HepG2 (cell line): ENCODE results near the gene ACSBG1. TPM values are rescaled to one million over a fixed set of nuclear protein-coding genes. Genes with fewer than 3 reads are reported as not detected.

Source experiments
- DR1 ChIP-seq: sonication (generic); formaldehyde crosslinking; IDR thresholded peaks from 2 replicates; pipeline ENCODE4 v1.8.0; 2021; ENCODE audit warnings: mild to moderate bottlenecking, missing genetic modification reagents, inconsistent platforms
- KLF12 ChIP-seq: sonication (generic); formaldehyde crosslinking; IDR thresholded peaks from 2 replicates; pipeline ENCODE4 v1.4.0; 2020; ENCODE audit warnings: missing genetic modification reagents, borderline replicate concordance
- MTA3 ChIP-seq: sonication (generic); formaldehyde crosslinking; IDR thresholded peaks from 2 replicates; pipeline ENCODE4 v1.4.0; 2020; ENCODE audit warnings: missing genetic modification reagents
- PAWR ChIP-seq: sonication (generic); formaldehyde crosslinking; IDR thresholded peaks from 2 replicates; pipeline ENCODE4 v1.4.0; 2020; ENCODE audit warnings: missing genetic modification reagents, mild to moderate bottlenecking, borderline replicate concordance
- POLR2G ChIP-seq: fragments of 200-400 bp; formaldehyde crosslinking; IDR thresholded peaks from 2 replicates; pipeline ENCODE4 v1.6.1; 2018; ENCODE audit warnings: mild to moderate bottlenecking, low read depth, low read length, moderate library complexity
- RARA ChIP-seq: IDR thresholded peaks from 2 replicates; pipeline ENCODE4 v1.6.1; 2016; ENCODE audit warnings: missing genetic modification reagents, missing compliant biosample characterization
- RFX3 ChIP-seq: IDR thresholded peaks from 2 replicates; pipeline ENCODE4 v1.6.1; 2016; ENCODE audit warnings: missing biosample characterization, missing genetic modification reagents
- SOX5 ChIP-seq: IDR thresholded peaks from 2 replicates; pipeline ENCODE4 v1.6.1; 2016; ENCODE audit warnings: borderline replicate concordance
- SYNCRIP ChIP-seq: fragments of 200-400 bp; formaldehyde crosslinking; IDR thresholded peaks from 2 replicates; pipeline ENCODE4 v1.6.1; 2018; ENCODE audit warnings: mild to moderate bottlenecking, low read depth, low read length; ENCODE audit not compliant: insufficient read depth
- YY1 ChIP-seq: IDR thresholded peaks from 2 replicates; pipeline ENCODE4 v1.6.1; 2011; ENCODE audit warnings: low read length, low read depth, moderate library complexity, mild to moderate bottlenecking; ENCODE audit not compliant: insufficient read depth, insufficient replicate concordance
- ZNF317 ChIP-seq: sonication (generic); formaldehyde crosslinking; IDR thresholded peaks from 2 replicates; pipeline ENCODE4 v1.5.0; 2020; ENCODE audit warnings: mild to moderate bottlenecking, missing genetic modification reagents
- ZNF350 ChIP-seq: sonication (generic); formaldehyde crosslinking; IDR thresholded peaks from 2 replicates; pipeline ENCODE4 v1.4.0; 2020; ENCODE audit warnings: mild to moderate bottlenecking, low read depth, missing genetic modification reagents, borderline replicate concordance
- ZNF432 ChIP-seq: sonication (generic); formaldehyde crosslinking; IDR thresholded peaks from 2 replicates; pipeline ENCODE4 v1.5.0; 2020; ENCODE audit warnings: missing genetic modification reagents, mild to moderate bottlenecking, borderline replicate concordance
- ZNF607 ChIP-seq: sonication (generic); formaldehyde crosslinking; IDR thresholded peaks from 2 replicates; pipeline ENCODE4 v1.5.1; 2020; ENCODE audit warnings: missing genetic modification reagents, mild to moderate bottlenecking, borderline replicate concordance
- ZNF691 ChIP-seq: sonication (generic); formaldehyde crosslinking; IDR thresholded peaks from 2 replicates; pipeline ENCODE4 v1.4.0; 2020; ENCODE audit warnings: missing genetic modification reagents, low read depth, mild to moderate bottlenecking, borderline replicate concordance
- ZNF749 ChIP-seq: sonication (generic); formaldehyde crosslinking; IDR thresholded peaks from 2 replicates; pipeline ENCODE4 v1.8.0; 2022; ENCODE audit warnings: mild to moderate bottlenecking, missing genetic modification reagents, moderate library complexity, borderline replicate concordance
- ZNF772 ChIP-seq: sonication (generic); formaldehyde crosslinking; IDR thresholded peaks from 2 replicates; pipeline ENCODE4 v1.5.0; 2020; ENCODE audit warnings: mild to moderate bottlenecking, missing genetic modification reagents
- ZNF780A ChIP-seq: sonication (generic); formaldehyde crosslinking; IDR thresholded peaks from 2 replicates; pipeline ENCODE4 v1.8.0; 2022; ENCODE audit warnings: mild to moderate bottlenecking, missing genetic modification reagents, moderate library complexity
- polyA plus RNA-seq, 8 experiments: library from polyadenylated mRNA; depleted of rRNA in 3 of 8; stranded (reverse) in 7 of 8; unstranded in 1 of 8; fragments of >200 nt; fragmentation: Illumina TruSeq in 4 of 8; extraction: Trizol in 4 of 8; gene quantifications; 2 replicates each; pipeline versions ENCODE4 v1.2.1 to v1.2.3, GENCODE V29; 2011 to 2016; ENCODE audit warnings: low read depth in 4 of 8, missing spikeins in 1 of 8, mixed read lengths in 1 of 8; ENCODE audit not compliant: insufficient read depth in 1 of 8
- total RNA-seq, 5 experiments: library from RNA; depleted of rRNA; stranded (reverse); fragments of >200 nt; fragmentation: Illumina TruSeq; extraction: Trizol; gene quantifications; 2 replicates each; pipeline ENCODE4 v1.2.3, GENCODE V29; 2016; ENCODE audit warnings: low read depth in 1 of 5
- TF ChIP-seq, protein P1 (sequence below): sonication (generic); formaldehyde crosslinking; IDR thresholded peaks from 2 replicates; pipeline ENCODE4 v1.9.0; 2021; ENCODE audit warnings: missing genetic modification reagents, mild to moderate bottlenecking, borderline replicate concordance
- TF ChIP-seq, protein P2 (sequence below): sonication (generic); formaldehyde crosslinking; IDR thresholded peaks from 2 replicates; pipeline ENCODE4 v1.4.0; 2020; ENCODE audit warnings: missing genetic modification reagents
- TF ChIP-seq, protein P3 (sequence below): IDR thresholded peaks from 2 replicates; pipeline ENCODE4 v1.4.0; 2020; ENCODE audit warnings: mild to moderate bottlenecking, missing genetic modification reagents

The ACSBG1 gene
- total and polyA plus RNA-seq, 2 of the 13 experiments (the other 11 are each of a cell fraction or from before 2014, with no cell fraction given), result 0.35 to 0.81 TPM

GRCh38 chr15:78149068-78149804, 85.1 kb downstream of the ACSBG1 start, which contains the start of gene IDH3A (continued):
- TF ChIP-seq, protein P1, sequence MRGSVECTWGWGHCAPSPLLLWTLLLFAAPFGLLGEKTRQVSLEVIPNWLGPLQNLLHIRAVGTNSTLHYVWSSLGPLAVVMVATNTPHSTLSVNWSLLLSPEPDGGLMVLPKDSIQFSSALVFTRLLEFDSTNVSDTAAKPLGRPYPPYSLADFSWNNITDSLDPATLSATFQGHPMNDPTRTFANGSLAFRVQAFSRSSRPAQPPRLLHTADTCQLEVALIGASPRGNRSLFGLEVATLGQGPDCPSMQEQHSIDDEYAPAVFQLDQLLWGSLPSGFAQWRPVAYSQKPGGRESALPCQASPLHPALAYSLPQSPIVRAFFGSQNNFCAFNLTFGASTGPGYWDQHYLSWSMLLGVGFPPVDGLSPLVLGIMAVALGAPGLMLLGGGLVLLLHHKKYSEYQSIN, result no peak
- TF ChIP-seq RFX3 (CRISPR knock-in tag), result no peak
- TF ChIP-seq, protein P2, sequence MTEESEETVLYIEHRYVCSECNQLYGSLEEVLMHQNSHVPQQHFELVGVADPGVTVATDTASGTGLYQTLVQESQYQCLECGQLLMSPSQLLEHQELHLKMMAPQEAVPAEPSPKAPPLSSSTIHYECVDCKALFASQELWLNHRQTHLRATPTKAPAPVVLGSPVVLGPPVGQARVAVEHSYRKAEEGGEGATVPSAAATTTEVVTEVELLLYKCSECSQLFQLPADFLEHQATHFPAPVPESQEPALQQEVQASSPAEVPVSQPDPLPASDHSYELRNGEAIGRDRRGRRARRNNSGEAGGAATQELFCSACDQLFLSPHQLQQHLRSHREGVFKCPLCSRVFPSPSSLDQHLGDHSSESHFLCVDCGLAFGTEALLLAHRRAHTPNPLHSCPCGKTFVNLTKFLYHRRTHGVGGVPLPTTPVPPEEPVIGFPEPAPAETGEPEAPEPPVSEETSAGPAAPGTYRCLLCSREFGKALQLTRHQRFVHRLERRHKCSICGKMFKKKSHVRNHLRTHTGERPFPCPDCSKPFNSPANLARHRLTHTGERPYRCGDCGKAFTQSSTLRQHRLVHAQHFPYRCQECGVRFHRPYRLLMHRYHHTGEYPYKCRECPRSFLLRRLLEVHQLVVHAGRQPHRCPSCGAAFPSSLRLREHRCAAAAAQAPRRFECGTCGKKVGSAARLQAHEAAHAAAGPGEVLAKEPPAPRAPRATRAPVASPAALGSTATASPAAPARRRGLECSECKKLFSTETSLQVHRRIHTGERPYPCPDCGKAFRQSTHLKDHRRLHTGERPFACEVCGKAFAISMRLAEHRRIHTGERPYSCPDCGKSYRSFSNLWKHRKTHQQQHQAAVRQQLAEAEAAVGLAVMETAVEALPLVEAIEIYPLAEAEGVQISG (CRISPR knock-in tag), result peak; percentile 76
- peak; percentile 73 for TF ChIP-seq POLR2G
- TF ChIP-seq, protein P3, sequence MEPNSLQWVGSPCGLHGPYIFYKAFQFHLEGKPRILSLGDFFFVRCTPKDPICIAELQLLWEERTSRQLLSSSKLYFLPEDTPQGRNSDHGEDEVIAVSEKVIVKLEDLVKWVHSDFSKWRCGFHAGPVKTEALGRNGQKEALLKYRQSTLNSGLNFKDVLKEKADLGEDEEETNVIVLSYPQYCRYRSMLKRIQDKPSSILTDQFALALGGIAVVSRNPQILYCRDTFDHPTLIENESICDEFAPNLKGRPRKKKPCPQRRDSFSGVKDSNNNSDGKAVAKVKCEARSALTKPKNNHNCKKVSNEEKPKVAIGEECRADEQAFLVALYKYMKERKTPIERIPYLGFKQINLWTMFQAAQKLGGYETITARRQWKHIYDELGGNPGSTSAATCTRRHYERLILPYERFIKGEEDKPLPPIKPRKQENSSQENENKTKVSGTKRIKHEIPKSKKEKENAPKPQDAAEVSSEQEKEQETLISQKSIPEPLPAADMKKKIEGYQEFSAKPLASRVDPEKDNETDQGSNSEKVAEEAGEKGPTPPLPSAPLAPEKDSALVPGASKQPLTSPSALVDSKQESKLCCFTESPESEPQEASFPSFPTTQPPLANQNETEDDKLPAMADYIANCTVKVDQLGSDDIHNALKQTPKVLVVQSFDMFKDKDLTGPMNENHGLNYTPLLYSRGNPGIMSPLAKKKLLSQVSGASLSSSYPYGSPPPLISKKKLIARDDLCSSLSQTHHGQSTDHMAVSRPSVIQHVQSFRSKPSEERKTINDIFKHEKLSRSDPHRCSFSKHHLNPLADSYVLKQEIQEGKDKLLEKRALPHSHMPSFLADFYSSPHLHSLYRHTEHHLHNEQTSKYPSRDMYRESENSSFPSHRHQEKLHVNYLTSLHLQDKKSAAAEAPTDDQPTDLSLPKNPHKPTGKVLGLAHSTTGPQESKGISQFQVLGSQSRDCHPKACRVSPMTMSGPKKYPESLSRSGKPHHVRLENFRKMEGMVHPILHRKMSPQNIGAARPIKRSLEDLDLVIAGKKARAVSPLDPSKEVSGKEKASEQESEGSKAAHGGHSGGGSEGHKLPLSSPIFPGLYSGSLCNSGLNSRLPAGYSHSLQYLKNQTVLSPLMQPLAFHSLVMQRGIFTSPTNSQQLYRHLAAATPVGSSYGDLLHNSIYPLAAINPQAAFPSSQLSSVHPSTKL (CRISPR knock-in tag), result peak; percentile 41
- no peak for TF ChIP-seq KLF12 (CRISPR knock-in tag)
- no peak for TF ChIP-seq MTA3 (CRISPR knock-in tag)
- no peak; the same call in none of the 2 replicates for TF ChIP-seq ZNF607 (CRISPR knock-in tag)
- no peak for TF ChIP-seq ZNF432
- no peak for TF ChIP-seq ZNF749 (CRISPR knock-in tag)
- TF ChIP-seq ZNF772 (CRISPR knock-in tag), result peak; percentile 50; the same call in 1 of the 2 replicates
- TF ChIP-seq ZNF780A, result no peak
- TF ChIP-seq SOX5 (CRISPR knock-in tag), result no peak
- TF ChIP-seq ZNF350, result no peak
- no peak for TF ChIP-seq RARA (CRISPR knock-in tag)
- TF ChIP-seq SYNCRIP, result no peak
- TF ChIP-seq ZNF691 (CRISPR knock-in tag), result peak; percentile 55; the same call in 1 of the 2 replicates
- no peak for TF ChIP-seq DR1 (CRISPR knock-in tag)
- TF ChIP-seq ZNF317, result no peak
- peak; percentile 25 for TF ChIP-seq YY1
- no peak for TF ChIP-seq PAWR (CRISPR knock-in tag)
